Esophagus squamous epithelium (tissue), 5 donors: ENCODE measurements around the gene C4orf54. TPM values are rescaled to one million over a fixed set of nuclear protein-coding genes. Genes with fewer than 3 reads are reported as not detected.

Experiments used
- DNase-seq: peaks from one replicate; lab custom pipeline; 2025; lab: John Stamatoyannopoulos, UW
- H3K27ac ChIP-seq, 4 donors: fragments of 200-600 bp; sonication (generic); one replicate each; pipeline ENCODE4 v1.5.1; 2016 to 2019; ENCODE audit warnings: mild to moderate bottlenecking in 1 of 4
- H3K27me3 ChIP-seq, 4 donors: fragments of 200-600 bp; sonication (generic); 1 replicate in 3 of 4; 2 replicates in 1 of 4; pipeline versions ENCODE4 v1.5.1 to v1.6.0; 2017 to 2021; ENCODE audit warnings: antibody characterized with exemption in 1 of 4
- H3K36me3 ChIP-seq, 3 donors: fragments of 200-600 bp; sonication (generic); one replicate each; pipeline ENCODE4 v1.5.1; 2016 to 2019
- H3K4me1 ChIP-seq, 3 donors: fragments of 200-600 bp; sonication (generic); one replicate each; pipeline ENCODE4 v1.5.1; 2017 to 2019
- H3K4me3 ChIP-seq, 4 donors: fragments of 200-600 bp; sonication (generic); 1 replicate in 3 of 4; 2 replicates in 1 of 4; pipeline ENCODE4 v1.5.1; 2016 to 2019; ENCODE audit warnings: mild to moderate bottlenecking in 2 of 4, moderate library complexity in 1 of 4
- H3K9me3 ChIP-seq, 3 donors: fragments of 200-600 bp; sonication (generic); one replicate each; pipeline ENCODE4 v1.5.1; 2016 to 2019
- POLR2A ChIP-seq, 4 donors: fragments of 450-650 bp; IDR thresholded peaks; one replicate each; pipeline ENCODE4 v1.6.1; 2017; ENCODE audit warnings: antibody characterized with exemption in 4 of 4, mild to moderate bottlenecking in 4 of 4, moderate library complexity in 3 of 4
- WGBS, 2 donors: methylation state at CpG; one replicate each; pipeline ENCODE4 v1.1.5; 2018; 5-methylcytosine and 5-hydroxymethylcytosine counted together
- intact Hi-C: fragments of 100-400 bp; cut with DNase I; formaldehyde crosslinking; loops from one replicate; pipeline ENCODE4 v1.15.0; 2022
- total RNA-seq, 4 donors: library from RNA; depleted of rRNA; stranded (reverse); fragments of >200 nt; gene quantifications; one replicate each; pipeline ENCODE4 v1.1.0, GENCODE V29; 2016
- TF ChIP-seq, protein P1 (sequence below), 6 experiments: fragments of 450-650 bp in 4 of 6; fragments of 200-600 bp in 2 of 6; sonication (generic) in 2 of 6; IDR thresholded peaks; one replicate each; pipeline ENCODE4 v1.5.1; 2016 to 2019; ENCODE audit warnings: antibody characterized with exemption in 6 of 6, mild to moderate bottlenecking in 4 of 6, moderate library complexity in 4 of 6
- donor health status: DM: yes; HTN: yes; CAD: no.

The C4orf54 gene
- total RNA-seq, 4 donors from 2014 or later, result under 0.01 TPM; not detected in 3

DNA sequence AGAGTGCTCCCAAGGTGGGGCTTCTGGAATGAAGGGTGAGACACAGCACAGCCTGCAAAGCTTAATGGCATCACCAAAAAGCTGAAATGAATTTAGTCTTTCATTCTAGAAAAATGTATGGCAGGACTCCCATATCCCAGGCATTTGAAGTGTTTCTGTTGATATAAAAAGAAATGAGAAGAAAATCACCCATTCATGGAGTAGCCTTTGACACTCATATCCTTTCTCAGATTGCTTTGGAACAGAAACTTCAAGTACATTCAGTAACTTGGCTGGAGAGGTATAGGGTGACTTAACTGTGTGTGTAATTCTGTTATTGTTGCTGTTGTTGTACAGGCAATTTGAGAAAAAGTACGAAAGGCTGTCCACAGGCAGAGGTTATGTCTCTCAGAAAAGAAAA, 35.3 kb downstream of the C4orf54 start:
- 83 to 87% methylated on average over 1 of the region's 1 CpG for WGBS, 2 donors
- no peaks in the 10 kb centered on the region for H3K9me3 ChIP-seq
- H3K36me3 ChIP-seq, result no peaks in the 10 kb centered on the region
- TF ChIP-seq POLR2A (IDR thresholded peaks at IDR 0.05), result no peak
- TF ChIP-seq, protein P1, sequence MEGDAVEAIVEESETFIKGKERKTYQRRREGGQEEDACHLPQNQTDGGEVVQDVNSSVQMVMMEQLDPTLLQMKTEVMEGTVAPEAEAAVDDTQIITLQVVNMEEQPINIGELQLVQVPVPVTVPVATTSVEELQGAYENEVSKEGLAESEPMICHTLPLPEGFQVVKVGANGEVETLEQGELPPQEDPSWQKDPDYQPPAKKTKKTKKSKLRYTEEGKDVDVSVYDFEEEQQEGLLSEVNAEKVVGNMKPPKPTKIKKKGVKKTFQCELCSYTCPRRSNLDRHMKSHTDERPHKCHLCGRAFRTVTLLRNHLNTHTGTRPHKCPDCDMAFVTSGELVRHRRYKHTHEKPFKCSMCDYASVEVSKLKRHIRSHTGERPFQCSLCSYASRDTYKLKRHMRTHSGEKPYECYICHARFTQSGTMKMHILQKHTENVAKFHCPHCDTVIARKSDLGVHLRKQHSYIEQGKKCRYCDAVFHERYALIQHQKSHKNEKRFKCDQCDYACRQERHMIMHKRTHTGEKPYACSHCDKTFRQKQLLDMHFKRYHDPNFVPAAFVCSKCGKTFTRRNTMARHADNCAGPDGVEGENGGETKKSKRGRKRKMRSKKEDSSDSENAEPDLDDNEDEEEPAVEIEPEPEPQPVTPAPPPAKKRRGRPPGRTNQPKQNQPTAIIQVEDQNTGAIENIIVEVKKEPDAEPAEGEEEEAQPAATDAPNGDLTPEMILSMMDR (IDR thresholded peaks at IDR 0.05), result no peak
- intact Hi-C loops, result no loop called here
- peaks cover 0 to 7% (median 0%) of the 10 kb centered on the region in 3 donors for H3K4me1 ChIP-seq
- H3K27ac ChIP-seq, result peak overlapping the region in 3 of 4 donors; percentile 20 to 78 (median 49)
- no peak overlapping the region for H3K4me3 ChIP-seq
- DNase-seq, result no peak
- no peaks in the 10 kb centered on the region for H3K27me3 ChIP-seq

DNA sequence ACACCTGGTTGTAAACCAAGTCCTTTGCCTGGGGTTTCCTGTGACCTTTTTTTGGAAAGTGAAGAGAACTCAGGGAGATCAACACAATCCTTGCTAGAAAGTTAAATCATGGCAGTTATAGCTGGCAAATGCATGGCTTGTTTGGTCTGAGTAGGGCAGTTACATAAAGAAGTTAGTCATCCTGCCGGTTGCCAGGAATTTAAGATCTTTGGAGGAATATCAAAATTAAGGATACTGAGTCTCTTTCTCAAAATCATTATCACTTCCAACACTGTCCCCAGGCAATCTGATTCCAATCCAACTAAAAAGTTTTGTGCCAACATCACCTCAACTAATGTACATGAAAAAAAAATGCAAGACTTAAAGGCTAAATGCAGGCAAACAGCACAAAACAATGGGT, 40.3 kb downstream of the C4orf54 start:
- no peak overlapping the region for H3K4me3 ChIP-seq
- WGBS, 2 donors, result 38 to 46% methylated on average over 1 of the region's 1 CpG
- peaks cover 0 to 11% (median 0%) of the 10 kb centered on the region in 3 donors for H3K4me1 ChIP-seq
- no peaks in the 10 kb centered on the region for H3K36me3 ChIP-seq
- intact Hi-C loops, result no loop called here
- no peaks in the 10 kb centered on the region for H3K9me3 ChIP-seq
- H3K27ac ChIP-seq, result no peak overlapping the region
- no peaks in the 10 kb centered on the region for H3K27me3 ChIP-seq
- no peak for TF ChIP-seq POLR2A (IDR thresholded peaks at IDR 0.05)
- TF ChIP-seq, protein P1 (IDR thresholded peaks at IDR 0.05), result no peak
- no peak for DNase-seq

- no peak for DNase-seq
- Histone ChIP-seq H3K27ac (peak overlapping the region in 2 of 4 donors; percentile 33 to 56), H3K9me3 (no peaks in the 10 kb centered on the region), H3K4me1 (peaks cover 0 to 13% (median 0%) of the 10 kb centered on the region in 3 donors), H3K4me3 (no peak overlapping the region), H3K27me3 (no peaks in the 10 kb centered on the region), H3K36me3 (no peaks in the 10 kb centered on the region)
- intact Hi-C loops, result no loop called here
- WGBS, 2 donors, result 73 to 78% methylated on average over 1 of the region's 1 CpG
- no peak for TF ChIP-seq POLR2A (IDR thresholded peaks at IDR 0.05)
- TF ChIP-seq, protein P1 (IDR thresholded peaks at IDR 0.05), result no peak
These were observed 42.3 kb downstream of the C4orf54 start for GRCh38 chr4:99615170-99615820.

DNA sequence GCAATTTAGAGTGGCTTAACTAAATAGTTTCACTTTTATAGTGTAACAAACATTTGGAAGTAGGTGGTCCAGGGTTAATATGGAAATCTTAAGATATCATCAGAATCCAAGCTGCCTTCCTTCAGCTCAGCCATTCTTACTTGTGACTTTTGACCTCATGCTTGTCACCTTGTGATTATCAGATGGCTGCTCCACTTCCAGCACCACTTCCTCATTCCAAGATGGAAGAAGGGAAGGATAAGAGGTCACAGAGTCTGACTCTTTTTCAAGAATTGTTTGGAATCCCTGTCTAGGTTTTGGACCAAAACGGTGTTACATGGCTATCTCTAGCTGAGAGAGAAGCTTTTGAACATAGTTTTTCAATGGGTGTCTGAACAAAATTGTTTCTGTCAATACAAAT, 43.1 kb downstream of the C4orf54 start:
- Histone ChIP-seq H3K27me3 (no peaks in the 10 kb centered on the region), H3K4me3 (no peak overlapping the region), H3K36me3 (no peaks in the 10 kb centered on the region), H3K27ac (peak overlapping the region in 1 of 4 donors; percentile 56), H3K9me3 (no peaks in the 10 kb centered on the region), H3K4me1 (peaks cover 0 to 13% (median 0%) of the 10 kb centered on the region in 3 donors)
- no peak for TF ChIP-seq POLR2A (IDR thresholded peaks at IDR 0.05)
- TF ChIP-seq, protein P1 (IDR thresholded peaks at IDR 0.05), result no peak
- intact Hi-C loops, result no loop called here
- no peak for DNase-seq
- 57 to 75% methylated on average over 1 of the region's 1 CpG for WGBS, 2 donors

DNA sequence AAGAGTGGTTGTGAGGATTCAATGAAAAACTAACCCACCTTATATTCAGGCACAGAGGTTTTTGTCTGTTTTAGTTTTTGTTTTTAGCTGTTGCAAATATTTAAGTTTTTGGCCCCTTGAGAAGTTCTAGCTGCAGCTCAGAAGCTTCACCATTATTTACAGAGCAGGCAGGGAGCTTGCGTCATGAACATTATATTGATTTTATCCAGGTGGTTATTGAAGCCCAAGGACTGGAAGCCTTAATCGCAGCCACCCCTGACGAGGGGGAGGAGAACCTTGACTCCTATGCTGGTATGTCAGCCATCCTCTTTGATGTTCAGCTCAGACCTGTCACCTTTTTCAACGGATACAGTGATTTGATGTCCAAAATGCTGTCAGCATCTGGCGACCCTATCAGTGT, 44.9 kb downstream of the C4orf54 start:
- Histone ChIP-seq H3K27me3 (peaks cover 0 to 4% (median 0%) of the 10 kb centered on the region in 4 donors), H3K4me3 (no peak overlapping the region), H3K36me3 (no peaks in the 10 kb centered on the region), H3K4me1 (peaks cover 0 to 13% (median 0%) of the 10 kb centered on the region in 3 donors), H3K27ac (no peak overlapping the region), H3K9me3 (no peaks in the 10 kb centered on the region)
- intact Hi-C loops, result no loop called here
- WGBS, 2 donors, result 60 to 67% methylated on average over 5 of the region's 5 CpGs
- no peak for DNase-seq
- TF ChIP-seq POLR2A (IDR thresholded peaks at IDR 0.05), result no peak
- TF ChIP-seq, protein P1 (IDR thresholded peaks at IDR 0.05), result no peak
